GM21390 (cell line): ENCODE measurements around the gene PLS3.
A peak's percentile ranks its signal among the peaks of the same experiment; 100 is the strongest.

ENCODE experiments used
- ATAC-seq: cut with Tn5 transposase; IDR thresholded peaks from one replicate; pipeline ENCODE4 v1.9.1; 2021; ENCODE audit not compliant: unreplicated experiment

The PLS3 gene

GRCh38 chrX:115689931-115690330 lies 129.0 kb downstream of the PLS3 start:
- no peak for ATAC-seq

- ATAC-seq: peak; percentile 81
Measured at GRCh38 chrX:115690511-115691216, 129.7 kb downstream of the PLS3 start.

GRCh38 chrX:115693476-115693875 lies 132.5 kb downstream of the PLS3 start:
- ATAC-seq: no peak

GRCh38 chrX:115694028-115694427 lies 133.1 kb downstream of the PLS3 start:
- no peak for ATAC-seq

- no peak for ATAC-seq
Measured at GRCh38 chrX:115696039-115696438, 135.1 kb downstream of the PLS3 start.

GRCh38 chrX:115696939-115697338 lies 136.0 kb downstream of the PLS3 start:
- no peak for ATAC-seq

GRCh38 chrX:115697806-115698205 lies 136.8 kb downstream of the PLS3 start:
- ATAC-seq: no peak
